Calu3 (cell line): ENCODE data around the gene KDM5C. TPM values are rescaled to one million over a fixed set of nuclear protein-coding genes. Genes with fewer than 3 reads are reported as not detected.

Experiments
- BruUV-seq: library from RNA; stranded (reverse); fragments of 400-500 nt; replicated peaks from 2 replicates; lab custom pipeline; 2021; lab: Mats Ljungman, UMichigan
- CTCF ChIA-PET: fragments of 300-600 bp; sonication (Branson Sonifier 250); formaldehyde crosslinking; loops from one replicate; lab custom pipeline; 2022; ENCODE audit warnings: antibody characterized with exemption; lab: Charles Lee
- DNase-seq: peaks from one replicate; pipeline ENCODE4 v3.0.0; 2022
- H3K27ac Mint-ChIP-seq: one replicate; pipeline ENCODE4 v1.8.0; 2022; ENCODE audit warnings: mixed read lengths; ENCODE audit not compliant: unreplicated experiment
- H3K27me3 Mint-ChIP-seq: one replicate; pipeline ENCODE4 v1.8.0; 2022; ENCODE audit warnings: mixed read lengths; ENCODE audit not compliant: unreplicated experiment
- H3K36me3 Mint-ChIP-seq: one replicate; pipeline ENCODE4 v1.8.0; 2022; ENCODE audit warnings: mild to moderate bottlenecking, moderate library complexity, mixed read lengths; ENCODE audit not compliant: insufficient read depth, unreplicated experiment
- H3K4me1 Mint-ChIP-seq: one replicate; pipeline ENCODE4 v1.8.0; 2022; ENCODE audit warnings: mild to moderate bottlenecking, low read depth, mixed read lengths; ENCODE audit not compliant: unreplicated experiment
- H3K4me3 Mint-ChIP-seq: one replicate; pipeline ENCODE4 v1.8.0; 2022; ENCODE audit warnings: mild to moderate bottlenecking, low read depth, moderate library complexity, mixed read lengths; ENCODE audit not compliant: unreplicated experiment
- H3K9me3 Mint-ChIP-seq: one replicate; pipeline ENCODE4 v1.8.0; 2022; ENCODE audit warnings: low read depth, mixed read lengths; ENCODE audit not compliant: unreplicated experiment
- CTCF ChIP-seq: fragments of 200-600 bp; IDR thresholded peaks from one replicate; pipeline ENCODE4 v1.8.0; 2022; ENCODE audit warnings: antibody characterized with exemption; ENCODE audit not compliant: unreplicated experiment
- intact Hi-C: fragments of 100-400 bp; cut with micrococcal nuclease; formaldehyde crosslinking; loops from one replicate; pipeline ENCODE4 v1.10.0; 2022; ENCODE audit not compliant: unreplicated experiment
- total RNA-seq: library from RNA; stranded (reverse); gene quantifications from 2 replicates; pipeline ENCODE4 v1.2.3, GENCODE V29; 2022

The KDM5C gene
- total RNA-seq, 1 experiment from 2014 or later = 98.4 TPM

DNA sequence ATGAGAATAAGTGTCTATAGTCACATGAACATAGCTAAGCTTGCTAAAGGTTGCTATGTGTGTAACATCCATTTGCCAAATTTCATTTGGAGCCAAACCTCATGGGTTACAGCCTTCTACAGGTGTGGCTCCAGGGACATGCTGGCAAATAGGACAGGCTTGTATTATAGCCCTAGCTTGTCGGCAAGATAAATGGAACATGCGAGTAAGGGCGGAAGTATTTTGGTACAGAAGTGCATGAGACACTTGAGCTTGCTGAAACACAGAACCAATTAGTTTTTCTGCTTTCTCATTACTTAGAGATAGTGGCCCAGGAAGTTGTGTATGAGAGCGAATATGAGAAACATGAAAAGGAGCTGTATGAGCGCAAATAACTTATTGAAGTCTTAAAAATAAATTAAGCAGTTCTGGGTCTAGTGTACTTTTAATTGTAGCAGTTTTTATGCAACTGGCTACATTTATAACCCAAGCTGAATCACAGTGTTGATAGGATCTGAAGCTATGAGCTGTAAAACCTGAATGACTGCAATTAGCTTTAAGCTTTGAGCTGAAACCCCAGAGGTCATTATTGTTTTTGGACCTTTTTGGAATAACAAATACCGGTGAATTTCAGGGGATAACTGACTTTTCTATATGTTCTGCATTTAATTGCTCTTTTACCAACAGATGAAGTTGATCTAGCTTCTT is 64.6 kb downstream of the KDM5C start:
- intact Hi-C loops = no loop called here
- TF ChIP-seq CTCF = no peak
- CTCF ChIA-PET = no interaction called here
- no peaks in the 10 kb centered on the region for H3K4me1 Mint-ChIP-seq
- no peaks in the 10 kb centered on the region for H3K27me3 Mint-ChIP-seq
- no peak overlapping the region for H3K27ac Mint-ChIP-seq
- no peak overlapping the region for H3K4me3 Mint-ChIP-seq
- DNase-seq = no peak
- BruUV-seq = no TSS peak
- H3K9me3 Mint-ChIP-seq = no peaks in the 10 kb centered on the region
- H3K36me3 Mint-ChIP-seq = no peaks in the 10 kb centered on the region

DNA sequence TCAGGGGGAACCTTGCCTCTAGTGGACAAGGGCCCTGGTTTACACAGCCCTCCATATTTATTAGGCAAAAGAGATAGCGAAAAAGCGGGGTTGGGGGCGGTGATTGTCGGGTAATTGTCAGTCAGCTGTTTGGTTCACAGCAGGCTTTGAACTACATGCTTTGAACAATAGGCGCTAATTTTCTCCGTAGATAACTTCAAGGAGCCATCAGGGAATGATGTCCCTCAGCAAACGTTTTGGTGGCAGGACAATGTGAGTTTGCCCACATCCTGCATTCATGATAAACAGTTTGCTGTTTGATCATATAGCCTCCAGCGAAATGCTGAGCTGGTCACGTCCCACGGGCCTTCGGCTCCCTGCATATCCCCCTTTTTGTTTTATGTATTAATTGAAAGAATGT is 65.8 kb downstream of the KDM5C start:
- no peak for DNase-seq
- Mint-ChIP-seq H3K4me3 (no peak overlapping the region), H3K36me3 (no peaks in the 10 kb centered on the region), H3K4me1 (no peaks in the 10 kb centered on the region), H3K9me3 (no peaks in the 10 kb centered on the region), H3K27ac (no peak overlapping the region), H3K27me3 (no peaks in the 10 kb centered on the region)
- TF ChIP-seq CTCF = no peak
- intact Hi-C loops = no loop called here
- CTCF ChIA-PET = no interaction called here
- no TSS peak for BruUV-seq

DNA sequence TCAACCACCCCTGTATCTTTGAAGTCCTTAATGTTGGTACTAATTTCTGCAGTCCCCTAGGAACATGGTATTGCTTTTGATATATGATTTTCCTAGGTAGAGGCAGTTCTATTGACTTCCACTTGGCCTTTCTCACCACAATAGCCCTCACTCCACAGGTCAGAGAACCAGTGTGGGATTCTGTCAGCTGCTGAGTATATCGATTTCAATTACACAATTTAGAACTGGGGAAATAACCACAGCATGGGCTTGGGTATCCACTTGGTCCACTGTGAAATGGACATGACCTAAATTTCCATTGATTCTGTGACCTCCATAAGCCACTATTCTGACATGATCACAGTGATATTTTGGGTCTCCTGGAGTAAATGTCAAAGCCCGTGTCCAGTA is 68.8 kb downstream of the KDM5C start:
- Mint-ChIP-seq H3K4me1 (no peaks in the 10 kb centered on the region), H3K27ac (no peak overlapping the region), H3K27me3 (no peaks in the 10 kb centered on the region), H3K36me3 (no peaks in the 10 kb centered on the region), H3K4me3 (no peak overlapping the region), H3K9me3 (no peaks in the 10 kb centered on the region)
- no peak for TF ChIP-seq CTCF
- intact Hi-C loops = no loop called here
- DNase-seq = no peak
- CTCF ChIA-PET = no interaction called here
- no TSS peak for BruUV-seq

DNA sequence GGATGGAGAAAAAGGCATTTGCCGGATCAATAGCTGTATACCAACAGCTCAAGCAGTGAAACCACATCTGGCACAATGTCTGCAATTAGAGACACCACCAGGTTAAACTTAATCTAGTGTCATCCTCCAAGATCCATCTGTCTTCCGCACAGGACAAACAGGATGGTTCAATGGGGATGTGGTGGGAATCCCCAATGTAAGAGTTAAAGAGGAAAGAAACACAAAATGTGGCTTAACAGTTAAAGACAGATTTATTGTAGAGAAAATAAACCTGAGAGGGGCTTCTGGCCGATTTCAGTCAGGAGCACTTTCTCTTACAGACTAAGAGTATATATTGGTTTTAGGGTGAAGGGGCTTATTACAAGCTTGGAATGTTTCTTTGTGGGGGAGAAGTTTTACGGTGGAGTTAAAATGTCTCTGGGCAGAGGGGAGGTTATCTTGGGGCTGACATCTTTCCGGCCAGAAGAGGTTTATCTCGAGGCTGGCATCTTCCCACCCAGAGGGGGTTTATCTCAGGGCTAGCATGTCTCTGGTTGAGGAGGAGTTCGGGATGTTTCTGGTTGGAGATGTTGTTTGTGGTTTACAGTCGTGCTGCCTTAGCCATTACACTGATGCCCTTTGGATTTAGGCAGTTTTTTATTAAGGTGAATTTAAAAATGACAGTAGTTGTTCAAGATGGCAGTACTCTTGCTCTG is 69.3 kb downstream of the KDM5C start:
- H3K27ac Mint-ChIP-seq = no peak overlapping the region
- intact Hi-C loops = no loop called here
- no peaks in the 10 kb centered on the region for H3K4me1 Mint-ChIP-seq
- CTCF ChIA-PET = no interaction called here
- no peaks in the 10 kb centered on the region for H3K36me3 Mint-ChIP-seq
- no peaks in the 10 kb centered on the region for H3K9me3 Mint-ChIP-seq
- no TSS peak for BruUV-seq
- no peaks in the 10 kb centered on the region for H3K27me3 Mint-ChIP-seq
- no peak for DNase-seq
- TF ChIP-seq CTCF = no peak
- H3K4me3 Mint-ChIP-seq = no peak overlapping the region
